SK-N-MC (cell line): ENCODE measurements around the gene RASA3.

Source experiments
- DNase-seq: peaks from one replicate; pipeline ENCODE4 v3.0.0-alpha.2; 2011; ENCODE audit warnings: low read depth, low spot score
- H3K27ac ChIP-seq: fragments of 200-600 bp; sonication (generic); 2 replicates; pipeline ENCODE4 v1.5.1; 2016; ENCODE audit warnings: mixed run types
- H3K36me3 ChIP-seq: fragments of 200-600 bp; sonication (generic); 2 replicates; pipeline ENCODE4 v1.6.1; 2017; ENCODE audit warnings: antibody characterized with exemption, low read length, mixed read lengths; ENCODE audit not compliant: insufficient read depth
- H3K4me3 ChIP-seq: fragments of 200-600 bp; sonication (generic); 2 replicates; pipeline ENCODE4 v1.5.1; 2016
- H3K9ac ChIP-seq: fragments of 200-600 bp; sonication (generic); 2 replicates; pipeline ENCODE4 v1.8.0; 2017; ENCODE audit warnings: mixed run types, mixed read lengths; ENCODE audit not compliant: insufficient read length
- H3K9me3 ChIP-seq: fragments of 200-600 bp; sonication (generic); 2 replicates; pipeline ENCODE4 v1.6.1; 2017; ENCODE audit warnings: low read depth, mild to moderate bottlenecking, antibody characterized with exemption, low read length, moderate library complexity, mixed read lengths
- EZH2 ChIP-seq: fragments of 200-600 bp; sonication (generic); IDR thresholded peaks from one replicate; pipeline ENCODE4 v1.6.1; 2017; ENCODE audit warnings: antibody characterized with exemption
- FOXP2 ChIP-seq: optimal IDR thresholded peaks from 2 replicates; pipeline ENCODE3; 2011; ENCODE audit warnings: mild to moderate bottlenecking, moderate library complexity; ENCODE audit not compliant: insufficient read depth; ENCODE audit errors: extremely low read length, control extremely low read depth
- POLR2AphosphoS5 ChIP-seq: IDR thresholded peaks from 2 replicates; pipeline ENCODE4 v1.6.1; 2012; ENCODE audit warnings: mild to moderate bottlenecking, low read depth, low read length, borderline replicate concordance

RASA3 gene

DNA sequence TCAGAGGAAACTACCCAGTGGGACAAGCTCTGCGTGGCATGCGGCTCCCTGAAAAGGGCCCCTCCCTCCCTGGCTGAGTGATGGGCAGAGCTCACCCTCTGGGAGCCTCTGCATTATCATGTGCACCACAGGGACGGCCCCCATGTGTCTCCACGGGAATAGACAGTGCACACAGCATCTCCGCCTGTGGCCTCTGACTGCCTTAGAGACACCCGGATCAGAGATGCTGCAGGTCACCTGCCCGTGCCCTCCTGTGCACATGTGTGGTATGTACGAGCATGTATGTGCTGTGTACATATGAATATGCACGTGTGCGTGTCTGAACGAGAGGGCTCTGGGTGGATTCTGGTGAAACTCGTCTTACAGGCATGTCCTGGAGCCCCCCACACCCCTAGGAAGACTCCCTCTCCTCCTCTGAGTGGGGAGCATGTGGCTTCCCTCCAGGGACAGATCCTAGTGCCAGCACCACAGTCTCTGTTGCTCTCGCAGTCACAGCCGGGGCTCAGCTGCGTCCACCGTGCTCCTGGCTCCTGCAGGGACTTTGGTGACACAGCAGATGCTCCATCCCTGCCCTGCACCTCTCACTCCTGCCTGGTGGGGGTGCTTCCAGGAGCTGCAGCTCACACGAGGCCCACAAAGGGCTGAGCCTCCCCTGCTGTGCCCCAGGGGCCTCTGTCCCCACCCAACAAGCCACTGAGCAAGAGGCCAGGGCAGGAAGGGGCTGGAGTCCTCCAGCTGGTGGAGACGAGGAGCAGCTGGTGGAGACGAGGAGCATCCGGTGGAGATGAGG is 178.2 kb downstream of the RASA3 start:
- Histone ChIP-seq H3K9ac (no peak overlapping the region), H3K36me3 (no peaks in the 10 kb centered on the region), H3K4me3 (no peak overlapping the region), H3K9me3 (no peaks in the 10 kb centered on the region), H3K27ac (no peak overlapping the region)
- DNase-seq = no peak
- TF ChIP-seq FOXP2 (no peak), EZH2 (no peak)

- Histone ChIP-seq H3K9ac (no peak overlapping the region), H3K27ac (no peak overlapping the region), H3K9me3 (no peaks in the 10 kb centered on the region), H3K36me3 (no peaks in the 10 kb centered on the region), H3K4me3 (no peak overlapping the region)
- no peak for TF ChIP-seq POLR2AphosphoS5
- TF ChIP-seq EZH2 = no peak
- TF ChIP-seq FOXP2 = no peak
- DNase-seq = no peak
These were observed 178.9 kb downstream of the RASA3 start for GRCh38 chr13:113953561-113953960.

DNA sequence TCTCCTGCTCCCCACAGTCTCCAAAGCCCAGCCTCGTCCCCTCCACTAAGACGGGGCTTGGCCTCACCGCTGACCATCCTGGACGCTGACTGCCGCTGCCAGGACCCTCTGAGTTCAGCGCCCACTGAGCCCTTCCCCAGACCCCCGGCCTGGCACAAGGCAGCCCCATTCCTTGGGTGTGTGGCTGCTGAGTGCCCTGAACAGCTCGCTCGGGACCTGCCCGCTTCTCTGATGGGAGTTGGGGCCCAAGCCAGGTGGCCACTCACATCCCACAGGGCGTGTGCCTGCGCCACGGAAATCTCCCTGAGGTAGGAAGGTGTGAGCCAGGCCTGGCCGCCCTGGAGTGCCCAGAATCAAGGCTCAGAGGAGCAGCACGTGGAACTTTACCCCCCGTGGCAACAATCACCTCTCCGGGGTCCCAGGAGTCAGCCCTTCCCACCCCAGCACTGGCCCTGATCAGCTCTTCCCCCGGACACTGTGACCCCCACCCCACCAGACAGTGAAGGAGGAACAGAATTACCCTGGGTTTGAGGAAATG is 179.4 kb downstream of the RASA3 start:
- no peak for DNase-seq
- H3K27ac ChIP-seq = no peak overlapping the region
- H3K9me3 ChIP-seq = no peaks in the 10 kb centered on the region
- TF ChIP-seq EZH2 = no peak
- TF ChIP-seq FOXP2 = no peak
- no peak for TF ChIP-seq POLR2AphosphoS5
- H3K4me3 ChIP-seq = no peak overlapping the region
- H3K9ac ChIP-seq = no peak overlapping the region
- H3K36me3 ChIP-seq = no peaks in the 10 kb centered on the region

GRCh38 chr13:113952151-113952982 is 180.1 kb downstream of the RASA3 start:
- no peak for DNase-seq
- no peak overlapping the region for H3K9ac ChIP-seq
- H3K4me3 ChIP-seq = no peak overlapping the region
- no peak for TF ChIP-seq POLR2AphosphoS5
- no peak for TF ChIP-seq EZH2
- TF ChIP-seq FOXP2 = no peak
- H3K36me3 ChIP-seq = no peaks in the 10 kb centered on the region
- no peaks in the 10 kb centered on the region for H3K9me3 ChIP-seq
- no peak overlapping the region for H3K27ac ChIP-seq

DNA sequence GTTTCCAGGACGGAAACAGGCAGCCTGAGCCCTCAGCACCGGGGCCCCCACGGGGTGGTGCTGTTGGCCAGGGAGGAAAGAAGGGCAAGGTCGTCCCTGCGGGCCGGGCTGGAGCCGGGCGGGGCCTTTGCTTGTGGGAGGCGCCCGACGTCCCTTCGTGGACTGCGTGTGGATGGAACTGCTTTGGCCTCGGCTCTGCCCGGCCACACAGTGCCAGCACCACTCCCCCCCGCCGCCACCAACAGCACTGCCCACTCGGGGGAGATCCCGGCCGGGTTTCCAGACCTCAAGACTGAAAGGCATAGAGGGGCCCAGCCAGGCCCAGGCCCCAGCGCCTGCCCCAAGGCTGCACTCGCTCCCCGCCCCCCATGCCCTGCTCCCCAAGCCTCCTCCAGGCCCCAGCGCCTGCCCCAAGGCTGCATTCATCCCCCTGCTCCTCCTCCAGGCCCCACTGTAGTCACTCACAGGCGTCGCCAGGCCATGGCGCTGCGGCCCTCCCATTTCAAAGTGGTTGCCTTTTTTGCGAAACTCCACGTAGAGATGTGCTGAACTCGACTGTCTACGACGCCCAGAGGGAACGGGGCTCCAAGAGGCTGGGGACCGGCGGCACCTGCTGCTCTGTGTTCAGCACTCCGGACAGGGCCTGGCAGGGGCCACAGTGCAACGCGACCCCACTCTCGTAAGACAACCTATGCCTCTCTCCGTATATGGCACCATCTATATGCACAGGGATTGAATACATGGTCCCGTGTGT is 181.0 kb downstream of the RASA3 start:
- Histone ChIP-seq H3K9me3 (no peaks in the 10 kb centered on the region), H3K27ac (no peak overlapping the region), H3K4me3 (no peak overlapping the region), H3K9ac (no peak overlapping the region), H3K36me3 (no peaks in the 10 kb centered on the region)
- no peak for TF ChIP-seq EZH2
- TF ChIP-seq POLR2AphosphoS5 = no peak
- no peak for TF ChIP-seq FOXP2
- no peak for DNase-seq

GRCh38 chr13:113950451-113951245 is 181.8 kb downstream of the RASA3 start:
- Histone ChIP-seq H3K36me3 (no peaks in the 10 kb centered on the region), H3K27ac (no peak overlapping the region), H3K9ac (no peak overlapping the region), H3K4me3 (no peak overlapping the region), H3K9me3 (no peaks in the 10 kb centered on the region)
- no peak for DNase-seq
- TF ChIP-seq FOXP2 = no peak
- no peak for TF ChIP-seq EZH2
- no peak for TF ChIP-seq POLR2AphosphoS5

DNA sequence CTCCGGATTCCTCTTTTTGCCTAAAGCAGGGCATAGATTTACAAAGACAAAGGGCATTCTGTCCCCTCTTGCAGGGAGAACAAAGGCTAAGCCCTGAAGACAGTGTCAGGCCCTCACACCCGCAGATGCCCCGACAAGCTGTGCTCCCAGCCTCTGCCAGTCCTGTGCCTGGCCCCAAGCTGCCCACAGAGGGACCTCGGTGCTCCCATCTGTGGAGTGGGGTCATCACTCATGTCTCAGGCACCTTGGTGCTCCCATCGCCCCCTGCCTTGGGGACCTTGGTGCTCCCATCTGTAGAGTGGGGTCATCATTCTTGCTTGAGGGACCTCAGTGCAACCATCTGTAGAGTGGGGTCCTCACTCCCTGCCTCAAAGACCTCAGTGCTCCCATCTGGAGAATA is 182.9 kb downstream of the RASA3 start:
- no peak overlapping the region for H3K9ac ChIP-seq
- TF ChIP-seq FOXP2 = no peak
- TF ChIP-seq POLR2AphosphoS5 = no peak
- no peak for TF ChIP-seq EZH2
- no peak overlapping the region for H3K27ac ChIP-seq
- no peak overlapping the region for H3K4me3 ChIP-seq
- no peak for DNase-seq
- H3K9me3 ChIP-seq = no peaks in the 10 kb centered on the region
- no peaks in the 10 kb centered on the region for H3K36me3 ChIP-seq
